ENCODE results near the gene RELN. TPM values are rescaled to one million over a fixed set of nuclear protein-coding genes. Genes with fewer than 3 reads are reported as not detected.
"Not testable (repeated sequence)": the region's sequence is repeated elsewhere in the genome, so short reads cannot be mapped to it uniquely, and the experiment has no call there.

Gene RELN
- total RNA-seq, 1 experiment from 2014 or later = 0.48 TPM

DNA sequence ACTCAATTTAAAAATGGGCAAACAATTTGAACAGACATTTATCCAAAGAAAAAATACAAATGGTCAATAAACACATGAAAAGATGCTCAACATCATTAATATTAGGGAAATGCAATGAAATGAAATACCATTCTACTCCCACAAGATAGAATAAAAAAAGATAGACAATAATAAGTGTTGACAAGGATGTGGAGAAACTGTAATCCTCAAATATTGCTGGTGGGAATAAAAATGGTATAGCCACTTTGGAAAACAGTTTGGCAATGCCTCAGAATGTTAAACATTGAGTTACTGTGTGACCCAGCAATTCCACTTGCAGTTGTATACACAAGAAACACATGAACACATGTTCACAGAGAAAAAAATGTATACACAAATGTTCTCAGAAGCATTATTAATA lies 197.6 kb downstream of the RELN start:
- H3F3A ChIP-seq (ENCODE audit: insufficient read depth, low read depth) = no peaks in the 10 kb centered on the region
- no peak overlapping the region for H2AFZ ChIP-seq
- H3K9me2 ChIP-seq (ENCODE audit: insufficient read depth) = no peaks in the 10 kb centered on the region
- POLR2A ChIA-PET (ENCODE audit: unreplicated experiment) = no interaction called here
- intact Hi-C loops (cut with micrococcal nuclease; ENCODE audit: unreplicated experiment) = no loop called here
- TF ChIP-seq EZH2 (IDR thresholded peaks at IDR 0.05; ENCODE audit: low read depth) = no peak
- TF ChIP-seq, protein P1, sequence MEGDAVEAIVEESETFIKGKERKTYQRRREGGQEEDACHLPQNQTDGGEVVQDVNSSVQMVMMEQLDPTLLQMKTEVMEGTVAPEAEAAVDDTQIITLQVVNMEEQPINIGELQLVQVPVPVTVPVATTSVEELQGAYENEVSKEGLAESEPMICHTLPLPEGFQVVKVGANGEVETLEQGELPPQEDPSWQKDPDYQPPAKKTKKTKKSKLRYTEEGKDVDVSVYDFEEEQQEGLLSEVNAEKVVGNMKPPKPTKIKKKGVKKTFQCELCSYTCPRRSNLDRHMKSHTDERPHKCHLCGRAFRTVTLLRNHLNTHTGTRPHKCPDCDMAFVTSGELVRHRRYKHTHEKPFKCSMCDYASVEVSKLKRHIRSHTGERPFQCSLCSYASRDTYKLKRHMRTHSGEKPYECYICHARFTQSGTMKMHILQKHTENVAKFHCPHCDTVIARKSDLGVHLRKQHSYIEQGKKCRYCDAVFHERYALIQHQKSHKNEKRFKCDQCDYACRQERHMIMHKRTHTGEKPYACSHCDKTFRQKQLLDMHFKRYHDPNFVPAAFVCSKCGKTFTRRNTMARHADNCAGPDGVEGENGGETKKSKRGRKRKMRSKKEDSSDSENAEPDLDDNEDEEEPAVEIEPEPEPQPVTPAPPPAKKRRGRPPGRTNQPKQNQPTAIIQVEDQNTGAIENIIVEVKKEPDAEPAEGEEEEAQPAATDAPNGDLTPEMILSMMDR (conservative IDR thresholded peaks at IDR 0.05) = no peak
- no peak for DNase-seq
- H3K4me2 ChIP-seq = no peak overlapping the region
- no peaks in the 10 kb centered on the region for H4K20me1 ChIP-seq (ENCODE audit: insufficient read depth)
- no peaks in the 10 kb centered on the region for H3K36me3 ChIP-seq (ENCODE audit: low read depth)
- H3K27ac ChIP-seq = no peak overlapping the region
- no peaks in the 10 kb centered on the region for H3K27me3 ChIP-seq (ENCODE audit: insufficient read depth, low read depth)
- CTCF ChIA-PET = no interaction called here
- H3K4me3 ChIP-seq = no peak overlapping the region
- BruUV-seq (replicated peaks) = no TSS peak
- H3K4me1 ChIP-seq (replicated peaks; ENCODE audit: insufficient read depth) = no peaks in the 10 kb centered on the region
- no peaks in the 10 kb centered on the region for H3K79me2 ChIP-seq (ENCODE audit: low read depth)
- no peaks in the 10 kb centered on the region for H3K9me3 ChIP-seq (ENCODE audit: insufficient read depth, low read depth)

DNA sequence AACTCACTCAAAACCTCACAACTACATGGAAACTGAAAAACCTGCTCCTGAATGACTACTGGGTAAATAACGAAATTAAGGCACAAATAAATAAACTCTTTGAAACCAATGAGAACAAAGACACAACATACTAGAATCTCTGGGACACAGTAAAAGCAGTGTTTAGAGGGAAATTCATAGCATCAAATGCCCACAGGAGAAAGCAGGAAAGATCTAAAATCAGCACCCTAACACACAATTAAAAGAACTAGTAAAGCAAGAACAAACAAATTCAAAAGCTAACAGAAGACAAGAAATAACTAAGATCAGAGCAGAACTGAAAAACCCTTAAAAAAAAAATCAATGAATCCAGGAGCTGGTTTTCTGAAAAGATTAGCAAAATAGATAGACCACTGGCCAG lies 202.4 kb downstream of the RELN start:
- H4K20me1 ChIP-seq (ENCODE audit: insufficient read depth); H3K36me3 ChIP-seq (ENCODE audit: low read depth); H3K4me1 ChIP-seq (replicated peaks; ENCODE audit: insufficient read depth); H2AFZ ChIP-seq; H3K4me3 ChIP-seq; intact Hi-C loops (cut with micrococcal nuclease; ENCODE audit: unreplicated experiment); H3F3A ChIP-seq (ENCODE audit: insufficient read depth, low read depth); BruUV-seq (replicated peaks); H3K79me2 ChIP-seq (ENCODE audit: low read depth); DNase-seq; H3K27ac ChIP-seq; CTCF ChIA-PET; POLR2A ChIA-PET (ENCODE audit: unreplicated experiment); H3K9me2 ChIP-seq (ENCODE audit: insufficient read depth); H3K27me3 ChIP-seq (ENCODE audit: insufficient read depth, low read depth); H3K4me2 ChIP-seq; H3K9me3 ChIP-seq (ENCODE audit: insufficient read depth, low read depth): not testable (repeated sequence)

DNA sequence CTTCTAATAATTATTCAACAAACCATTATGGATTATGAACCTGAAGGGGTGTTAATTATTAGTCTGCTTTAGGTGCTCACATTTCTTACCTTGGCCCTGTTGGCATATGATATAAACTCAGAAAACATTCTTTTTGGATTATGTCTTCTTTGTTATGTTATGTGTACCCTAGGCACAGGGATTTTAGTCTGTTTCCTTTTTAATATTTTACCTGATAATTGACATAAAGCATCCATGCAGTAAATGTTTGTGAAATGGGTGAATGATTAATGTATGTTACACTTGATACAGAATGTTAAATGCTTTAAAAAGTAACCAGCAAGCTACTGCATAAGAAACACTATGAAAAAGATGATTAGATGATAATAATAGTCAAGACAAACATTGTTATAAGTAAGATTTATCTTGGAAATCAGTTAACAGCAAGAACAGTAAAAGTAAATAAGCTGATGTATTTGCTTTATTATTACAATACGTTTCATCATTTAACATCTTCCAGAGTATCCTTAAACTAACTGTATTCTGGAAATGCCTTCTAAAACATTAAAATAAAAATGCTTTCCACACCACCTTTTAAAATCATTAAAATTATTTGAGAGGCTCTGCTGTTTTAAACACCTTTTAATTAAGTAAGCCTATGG lies 204.7 kb downstream of the RELN start:
- no TSS peak for BruUV-seq (replicated peaks)
- no peak overlapping the region for H3K27ac ChIP-seq

More for the DNA sequence above, 204.7 kb downstream of the RELN start:
- POLR2A ChIA-PET (ENCODE audit: unreplicated experiment) = no interaction called here
- DNase-seq = no peak
- no peak overlapping the region for H3K4me2 ChIP-seq
- CTCF ChIA-PET = no interaction called here
- H3K9me2 ChIP-seq (ENCODE audit: insufficient read depth) = no peaks in the 10 kb centered on the region
- no peaks in the 10 kb centered on the region for H3F3A ChIP-seq (ENCODE audit: insufficient read depth, low read depth)
- no peak overlapping the region for H2AFZ ChIP-seq
- intact Hi-C loops (cut with micrococcal nuclease; ENCODE audit: unreplicated experiment) = no loop called here
- no peaks in the 10 kb centered on the region for H3K9me3 ChIP-seq (ENCODE audit: insufficient read depth, low read depth)
- no peaks in the 10 kb centered on the region for H3K36me3 ChIP-seq (ENCODE audit: low read depth)
- H3K79me2 ChIP-seq (ENCODE audit: low read depth) = no peaks in the 10 kb centered on the region
- H3K27me3 ChIP-seq (ENCODE audit: insufficient read depth, low read depth) = 0 out of 2 replicates have a peak, but pooled peaks cover 6% of the 10 kb centered on the region
- H3K4me1 ChIP-seq (replicated peaks; ENCODE audit: insufficient read depth) = no peaks in the 10 kb centered on the region
- no peak overlapping the region for H3K4me3 ChIP-seq
- no peak for TF ChIP-seq EZH2 (IDR thresholded peaks at IDR 0.05; ENCODE audit: low read depth)
- TF ChIP-seq, protein P1 (conservative IDR thresholded peaks at IDR 0.05) = no peak
- no peaks in the 10 kb centered on the region for H4K20me1 ChIP-seq (ENCODE audit: insufficient read depth)
